WTC11 (cell line): Measurements from ENCODE around the gene PEAR1.

Experiments
- ATF1 ChIP-seq: sonication (generic); formaldehyde crosslinking; IDR thresholded peaks from 2 replicates; pipeline ENCODE4 v1.8.1; 2023; ENCODE audit warnings: mild to moderate bottlenecking, moderate library complexity, missing genetic modification reagents
- CTCF ChIP-seq: fragments of 200-600 bp; IDR thresholded peaks from 2 replicates; pipeline ENCODE4 v1.8.0; 2022; ENCODE audit warnings: antibody characterized with exemption
- ESRRA ChIP-seq: sonication (generic); formaldehyde crosslinking; IDR thresholded peaks from 2 replicates; pipeline ENCODE4 v1.8.1; 2022; ENCODE audit warnings: mild to moderate bottlenecking, missing genetic modification reagents, borderline replicate concordance
- MLX ChIP-seq: sonication (generic); formaldehyde crosslinking; IDR thresholded peaks from 2 replicates; pipeline ENCODE4 v1.8.1; 2023; ENCODE audit warnings: mild to moderate bottlenecking, missing genetic modification reagents, moderate library complexity
- NFE2L1 ChIP-seq: sonication (generic); formaldehyde crosslinking; IDR thresholded peaks from 2 replicates; pipeline ENCODE4 v1.8.1; 2023; ENCODE audit warnings: missing genetic modification reagents
- NR1H2 ChIP-seq: sonication (generic); formaldehyde crosslinking; IDR thresholded peaks from 2 replicates; pipeline ENCODE4 v1.9.0; 2021; ENCODE audit warnings: mild to moderate bottlenecking, moderate library complexity, missing genetic modification reagents
- NR3C1 ChIP-seq: sonication (generic); formaldehyde crosslinking; conservative IDR thresholded peaks from 2 replicates; pipeline ENCODE4 v1.8.1; 2023; ENCODE audit warnings: low read depth, mild to moderate bottlenecking, missing genetic modification reagents
- RORB ChIP-seq: fragments of 250-450 bp; sonication (Bioruptor Pico); IDR thresholded peaks from 2 replicates; pipeline ENCODE4 v1.9.0; 2021; ENCODE audit warnings: mild to moderate bottlenecking
- STAT6 ChIP-seq: sonication (generic); formaldehyde crosslinking; conservative IDR thresholded peaks from 2 replicates; pipeline ENCODE4 v1.8.1; 2023; ENCODE audit warnings: mild to moderate bottlenecking, low read depth, missing genetic modification reagents, moderate library complexity
- ZNF121 ChIP-seq: sonication (generic); formaldehyde crosslinking; IDR thresholded peaks from 2 replicates; pipeline ENCODE4 v1.8.0; 2023; ENCODE audit warnings: missing genetic modification reagents
- ZNF263 ChIP-seq: sonication (generic); formaldehyde crosslinking; IDR thresholded peaks from 2 replicates; pipeline ENCODE4 v1.8.1; 2022; ENCODE audit warnings: low read depth, mild to moderate bottlenecking, moderate library complexity, missing genetic modification reagents
- ZNF317 ChIP-seq: sonication (generic); formaldehyde crosslinking; IDR thresholded peaks from 2 replicates; pipeline ENCODE4 v1.8.1; 2023; ENCODE audit warnings: low read depth, mild to moderate bottlenecking, moderate library complexity, missing genetic modification reagents, borderline replicate concordance
- TF ChIP-seq, protein P1 (sequence below): sonication (generic); formaldehyde crosslinking; IDR thresholded peaks from 2 replicates; pipeline ENCODE4 v1.8.1; 2022; ENCODE audit warnings: mild to moderate bottlenecking, moderate library complexity, missing genetic modification reagents

DNA sequence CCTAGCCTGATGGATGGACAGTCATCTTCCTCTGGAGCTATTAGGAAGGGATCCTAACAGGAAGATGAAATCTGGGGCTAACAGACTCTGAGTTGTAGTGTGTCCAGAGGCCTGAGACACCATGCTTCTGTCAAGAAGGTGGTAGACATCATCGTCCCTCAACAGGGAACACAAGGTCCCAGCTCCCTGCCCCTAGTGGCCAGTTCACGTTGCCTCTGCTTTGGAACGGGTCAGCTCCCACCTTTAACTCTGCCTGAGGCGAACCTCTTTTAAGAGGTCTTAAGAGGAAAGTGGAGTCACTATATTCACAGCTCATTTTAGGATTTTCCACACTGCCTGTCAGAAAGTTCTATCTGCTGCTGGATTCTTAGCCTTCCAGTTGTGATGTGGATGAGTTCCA, 55.2 kb downstream of the PEAR1 start:
- no peak for TF ChIP-seq ESRRA (CRISPR knock-in tag)
- TF ChIP-seq ZNF263 (CRISPR knock-in tag), result no peak
- TF ChIP-seq CTCF, result no peak
- TF ChIP-seq, protein P1, sequence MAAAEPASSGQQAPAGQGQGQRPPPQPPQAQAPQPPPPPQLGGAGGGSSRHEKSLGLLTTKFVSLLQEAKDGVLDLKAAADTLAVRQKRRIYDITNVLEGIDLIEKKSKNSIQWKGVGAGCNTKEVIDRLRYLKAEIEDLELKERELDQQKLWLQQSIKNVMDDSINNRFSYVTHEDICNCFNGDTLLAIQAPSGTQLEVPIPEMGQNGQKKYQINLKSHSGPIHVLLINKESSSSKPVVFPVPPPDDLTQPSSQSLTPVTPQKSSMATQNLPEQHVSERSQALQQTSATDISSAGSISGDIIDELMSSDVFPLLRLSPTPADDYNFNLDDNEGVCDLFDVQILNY (CRISPR knock-in tag), result no peak
- TF ChIP-seq ZNF121 (CRISPR knock-in tag), result no peak
- no peak for TF ChIP-seq STAT6 (CRISPR knock-in tag)
- TF ChIP-seq ATF1 (CRISPR knock-in tag), result no peak
- TF ChIP-seq NR1H2 (CRISPR knock-in tag), result no peak
- no peak for TF ChIP-seq MLX (CRISPR knock-in tag)
- no peak for TF ChIP-seq NR3C1 (CRISPR knock-in tag)
- TF ChIP-seq ZNF317 (CRISPR knock-in tag), result no peak
- TF ChIP-seq RORB (CRISPR knock-in tag), result no peak
- TF ChIP-seq NFE2L1 (CRISPR knock-in tag), result no peak
